Fibroblast of the aortic adventitia (primary cell): ENCODE data around the gene ABR. TPM values are rescaled to one million over a fixed set of nuclear protein-coding genes. Genes with fewer than 3 reads are reported as not detected.

Experiments used
- DNase-seq: peaks from one replicate; pipeline ENCODE4 v3.0.0-alpha.2; 2010; ENCODE audit warnings: low read depth
- H3K4me3 ChIP-seq: 2 replicates; pipeline ENCODE4 v1.5.1; 2011; ENCODE audit warnings: low read depth, mild to moderate bottlenecking, control low read depth, low read length, moderate library complexity
- total RNA-seq: library from RNA; depleted of rRNA; stranded (reverse); fragments of >200 nt; gene quantifications from 2 replicates; pipeline ENCODE4 v1.2.3, GENCODE V29; 2012; ENCODE audit warnings: low replicate concordance
- TF ChIP-seq, protein P1 (sequence below): IDR thresholded peaks from 2 replicates; pipeline ENCODE4 v1.5.1; 2011; ENCODE audit warnings: mild to moderate bottlenecking, low read length, control low read depth, inconsistent platforms; ENCODE audit not compliant: insufficient read depth

The ABR gene
- total RNA-seq: 76.8 and 83.1 TPM in 2 replicates

DNA sequence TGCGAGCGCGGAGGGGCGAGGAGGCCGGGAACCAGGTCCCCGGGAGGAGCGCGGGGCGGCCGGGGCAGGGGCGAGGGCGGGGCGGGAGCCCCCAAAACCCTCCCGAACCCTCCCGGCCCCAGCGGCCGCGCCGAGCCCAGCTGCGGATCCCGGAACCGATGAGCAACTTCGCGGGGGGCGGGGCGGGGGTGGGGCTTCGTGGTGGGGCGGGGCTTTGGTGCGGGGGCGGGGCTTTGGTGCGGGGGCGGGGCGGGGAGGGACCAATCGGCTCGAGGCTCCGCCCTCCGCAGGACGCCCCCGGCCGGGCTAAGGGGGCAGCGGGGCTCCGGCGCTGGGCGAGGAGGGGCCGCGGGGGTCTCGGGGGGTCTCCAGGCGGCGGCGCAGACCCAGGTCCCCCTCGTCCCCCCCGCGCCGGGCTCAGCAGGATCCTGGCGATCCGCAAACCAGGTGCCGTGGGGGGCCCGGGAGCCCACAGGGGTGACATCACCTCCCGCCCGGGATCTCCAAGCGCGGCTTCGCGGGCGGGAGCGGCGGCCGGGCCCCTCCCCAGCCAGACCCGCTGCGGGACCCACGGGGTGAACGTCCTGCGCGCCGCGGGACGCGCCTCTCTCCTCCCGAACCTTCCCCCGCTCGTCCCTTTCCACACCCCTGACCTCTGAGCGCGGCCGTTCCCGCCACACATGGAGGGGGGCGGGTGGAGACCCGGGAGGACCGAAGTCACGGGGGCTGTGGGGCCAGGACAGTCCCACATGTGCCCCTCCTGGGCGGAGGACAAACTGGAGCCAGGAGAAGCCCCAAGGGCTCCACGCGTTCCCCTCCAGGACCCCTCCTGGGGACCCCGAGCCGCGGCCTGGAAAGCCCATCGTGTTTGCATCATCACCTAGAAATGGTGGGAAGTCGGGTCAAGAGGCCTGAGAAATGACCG lies at the start of gene ABR:
ABR (minus strand) TSS at position 164 of the 925 bp plus-strand sequence. CDS start 254 bp downstream, outside the sequence.
- TF ChIP-seq, protein P1, sequence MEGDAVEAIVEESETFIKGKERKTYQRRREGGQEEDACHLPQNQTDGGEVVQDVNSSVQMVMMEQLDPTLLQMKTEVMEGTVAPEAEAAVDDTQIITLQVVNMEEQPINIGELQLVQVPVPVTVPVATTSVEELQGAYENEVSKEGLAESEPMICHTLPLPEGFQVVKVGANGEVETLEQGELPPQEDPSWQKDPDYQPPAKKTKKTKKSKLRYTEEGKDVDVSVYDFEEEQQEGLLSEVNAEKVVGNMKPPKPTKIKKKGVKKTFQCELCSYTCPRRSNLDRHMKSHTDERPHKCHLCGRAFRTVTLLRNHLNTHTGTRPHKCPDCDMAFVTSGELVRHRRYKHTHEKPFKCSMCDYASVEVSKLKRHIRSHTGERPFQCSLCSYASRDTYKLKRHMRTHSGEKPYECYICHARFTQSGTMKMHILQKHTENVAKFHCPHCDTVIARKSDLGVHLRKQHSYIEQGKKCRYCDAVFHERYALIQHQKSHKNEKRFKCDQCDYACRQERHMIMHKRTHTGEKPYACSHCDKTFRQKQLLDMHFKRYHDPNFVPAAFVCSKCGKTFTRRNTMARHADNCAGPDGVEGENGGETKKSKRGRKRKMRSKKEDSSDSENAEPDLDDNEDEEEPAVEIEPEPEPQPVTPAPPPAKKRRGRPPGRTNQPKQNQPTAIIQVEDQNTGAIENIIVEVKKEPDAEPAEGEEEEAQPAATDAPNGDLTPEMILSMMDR: no peak
- H3K4me3 ChIP-seq: peak within 1 kb of the TSS; percentile 81
- DNase-seq: no peak

DNA sequence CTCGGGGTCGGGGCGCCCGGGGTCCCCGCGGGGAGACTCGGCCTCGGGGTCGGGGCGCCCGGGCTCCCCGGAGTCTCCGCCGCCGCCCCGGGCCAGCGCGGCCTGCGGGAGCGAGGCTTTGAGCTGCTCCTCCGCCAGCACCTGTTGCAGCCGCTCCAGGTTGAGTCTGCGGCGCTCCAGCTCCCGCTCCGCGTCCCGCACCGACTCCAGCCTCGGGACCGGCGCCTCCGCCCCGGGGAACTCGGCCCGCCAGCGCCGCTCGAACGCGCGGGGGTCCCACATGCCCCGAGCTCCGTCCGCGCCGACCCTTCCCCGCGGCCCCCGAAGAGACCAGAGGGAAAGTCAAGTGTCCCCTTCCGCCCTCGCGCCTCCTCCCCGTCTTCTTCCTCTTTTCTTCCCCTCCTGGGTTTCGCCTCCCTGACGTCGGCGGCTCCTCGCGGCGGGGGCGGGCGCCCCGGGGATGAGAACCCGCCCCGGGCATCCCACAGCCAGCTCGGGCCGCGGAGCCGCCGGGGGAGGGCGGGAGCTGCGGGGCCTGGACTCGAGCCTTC lies 49.6 kb upstream of the ABR start:
- peak overlapping the region; percentile 47 for H3K4me3 ChIP-seq
- no peak for DNase-seq
- TF ChIP-seq, protein P1: no peak

DNA sequence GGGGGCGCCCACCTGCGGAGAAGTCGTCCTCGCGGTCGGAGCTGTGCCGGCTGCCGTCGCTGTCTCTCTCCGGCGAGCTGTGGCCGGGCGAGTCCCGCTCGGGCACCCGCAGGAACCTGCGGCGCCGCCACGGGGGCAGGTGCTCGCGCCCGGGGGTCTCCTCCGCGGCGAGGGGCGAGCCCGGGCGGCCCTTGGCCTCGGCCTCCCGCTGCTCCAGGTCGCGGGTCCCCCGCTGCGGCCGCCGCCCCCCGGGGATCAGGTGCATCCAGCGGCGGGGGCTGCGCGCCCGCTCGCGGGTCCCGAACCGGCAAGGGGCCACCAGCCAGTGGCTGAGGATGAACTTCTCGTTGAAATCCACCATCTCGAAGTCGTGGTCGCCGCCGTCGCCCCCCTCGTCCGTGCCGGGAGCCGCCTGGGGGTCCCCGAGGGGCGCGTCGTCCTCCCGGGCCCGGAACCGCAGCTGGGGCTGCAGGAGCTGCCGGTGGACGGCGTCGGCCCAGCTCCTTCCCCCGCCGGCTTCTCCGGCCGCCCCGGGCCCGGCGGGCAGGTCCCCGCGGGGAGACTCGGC lies 49.1 kb upstream of the ABR start:
- H3K4me3 ChIP-seq: no peak overlapping the region
- TF ChIP-seq, protein P1: no peak
- no peak for DNase-seq

DNA sequence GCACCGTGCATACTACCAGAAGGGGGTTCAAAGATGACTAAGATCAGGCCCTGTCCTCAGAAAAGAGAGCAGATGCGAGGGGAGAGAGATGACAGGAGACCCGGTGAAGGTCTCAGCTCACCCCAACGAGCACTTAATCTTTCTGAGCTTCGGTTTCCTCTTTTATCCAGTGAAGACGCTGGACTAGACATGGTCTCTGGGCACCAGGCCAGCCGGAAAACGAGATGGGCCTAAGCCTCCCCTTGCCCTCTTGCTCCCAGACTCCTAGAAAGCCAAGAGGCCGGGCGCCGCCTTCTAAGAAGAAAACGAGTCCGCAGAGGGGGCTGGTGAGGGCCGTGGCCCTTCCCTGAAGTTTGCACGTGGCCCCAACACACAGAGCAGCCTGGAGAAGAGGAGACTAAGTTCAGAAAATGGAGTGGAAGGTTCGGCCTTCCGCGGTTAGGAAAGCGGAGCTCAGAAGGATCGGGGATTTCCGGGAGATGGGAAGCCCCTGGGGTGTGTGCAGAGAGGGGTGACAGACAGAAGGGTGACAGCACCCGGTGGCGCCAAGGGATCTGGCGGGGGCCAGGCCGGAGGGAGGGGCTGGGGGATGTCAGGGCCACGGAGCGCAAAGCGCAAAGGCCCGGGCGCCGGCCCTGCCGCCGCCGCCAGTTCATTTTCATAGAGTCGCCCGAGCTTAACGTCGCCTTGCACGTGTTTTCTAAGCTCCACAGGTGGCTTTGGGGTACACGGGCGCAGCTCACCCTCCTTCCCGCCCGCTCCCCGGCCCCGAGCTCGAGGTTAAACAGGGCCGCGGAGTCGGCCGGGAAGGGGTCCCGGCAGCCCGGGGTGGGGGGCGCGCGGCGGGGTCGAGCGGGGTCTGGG lies 48.4 kb upstream of the ABR start:
- TF ChIP-seq, protein P1: no peak
- no peak overlapping the region for H3K4me3 ChIP-seq
- DNase-seq: no peak

DNA sequence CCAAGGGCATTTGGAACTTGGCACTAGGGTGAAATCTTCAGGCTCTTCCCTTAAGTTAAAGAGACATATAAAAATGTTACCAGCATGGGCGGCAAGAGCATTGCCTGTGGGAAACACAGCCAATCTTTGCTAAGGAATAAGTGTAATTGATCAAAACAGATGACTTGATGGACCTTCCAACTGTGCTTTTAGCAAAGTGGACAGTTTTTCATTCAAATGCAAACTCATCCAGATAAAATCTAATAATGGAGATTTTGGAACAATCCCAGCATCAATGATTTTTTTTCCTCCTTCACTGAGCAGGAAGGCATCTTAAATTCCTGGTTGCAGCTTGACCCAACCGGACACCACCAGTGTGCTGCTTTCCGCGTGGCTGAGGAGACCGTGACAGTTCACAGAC lies 47.6 kb upstream of the ABR start:
- TF ChIP-seq, protein P1: no peak
- H3K4me3 ChIP-seq: no peak overlapping the region
- no peak for DNase-seq

DNA sequence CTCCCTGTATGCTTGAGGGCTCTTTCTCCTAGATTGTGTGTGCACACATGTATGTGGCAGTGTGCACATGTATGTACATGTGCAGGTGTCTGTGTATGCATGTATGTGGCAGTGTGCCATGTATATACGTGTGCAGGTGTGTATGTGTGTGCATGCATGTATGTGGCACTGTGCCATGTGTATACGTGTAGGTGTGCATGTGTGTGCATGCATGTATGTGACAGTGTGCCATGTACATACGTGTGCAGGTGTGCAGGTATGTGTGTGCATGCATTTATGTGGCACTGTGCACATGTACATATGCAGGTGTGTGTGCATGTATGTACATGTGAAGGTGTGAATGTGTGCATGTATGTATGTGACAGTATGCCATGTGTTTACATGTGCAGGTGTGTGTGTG lies 46.5 kb upstream of the ABR start:
- TF ChIP-seq, protein P1: no peak
- H3K4me3 ChIP-seq: no peak overlapping the region
- no peak for DNase-seq
